ENCODE measurements around the gene AXL. TPM values are rescaled to one million over a fixed set of nuclear protein-coding genes. Genes with fewer than 3 reads are reported as not detected.

The AXL gene
- total RNA-seq (2022; extraction: Qiagen RNA extraction), result 86.6 to 117 TPM (median 114 TPM) in 5 replicates

GRCh38 chr19:41218615-41219507, at the start of gene AXL:
AXL (plus strand) TSS chr19:41219223; CDS start chr19:41219393, 170 bp downstream.

GRCh38 chr19:41192574-41193429, 26.2 kb upstream of the AXL start, which contains the start of gene CYP2S1:
CYP2S1 (plus strand) TSS chr19:41193219; CDS start chr19:41193265, 46 bp downstream.

GRCh38 chr19:41263850-41264580, 45.0 kb downstream of the AXL start, which contains the start of gene HNRNPUL1:
HNRNPUL1 (plus strand) TSS chr19:41264372; CDS start chr19:41264504, 132 bp downstream.

DNA sequence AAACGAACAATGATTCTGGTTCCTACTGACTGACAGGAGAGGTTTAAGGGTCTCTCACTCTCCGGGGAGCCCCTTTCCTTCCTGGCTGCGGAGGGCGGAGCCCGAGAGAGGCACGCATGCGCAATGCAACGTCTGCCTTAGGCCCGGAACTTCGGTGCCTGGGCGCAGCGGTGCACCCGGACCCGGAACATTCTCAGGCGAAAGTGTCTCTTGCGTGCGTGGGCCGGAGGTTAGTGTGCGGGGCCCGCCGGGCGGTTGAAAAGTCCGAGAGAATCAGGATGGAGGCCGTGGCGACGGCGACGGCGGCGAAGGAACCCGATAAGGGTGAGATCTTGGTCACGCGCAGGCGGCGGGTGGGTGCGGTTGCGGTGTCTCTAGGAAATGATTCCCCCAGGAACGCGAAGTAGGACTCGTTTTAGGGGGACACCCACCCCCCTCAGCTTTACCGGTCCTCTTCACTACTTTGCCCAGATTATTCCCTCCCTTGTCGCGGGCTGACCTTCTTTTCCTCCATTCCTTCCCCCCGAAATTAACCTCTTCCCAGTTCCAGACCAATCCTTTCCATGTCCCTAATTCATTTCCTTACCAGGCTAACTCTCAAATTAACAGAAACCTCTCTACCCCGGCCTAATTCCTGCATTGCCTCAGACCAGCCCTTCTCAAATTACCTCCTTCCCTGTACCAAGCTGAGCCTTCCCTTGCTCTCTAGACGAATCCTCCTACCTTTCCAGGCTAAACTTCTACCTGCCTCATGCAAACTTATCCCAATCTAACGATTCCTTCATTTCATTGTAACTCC, 91.2 kb downstream of the AXL start, which contains the start of gene CCDC97:
CCDC97 (plus strand) TSS at position 140 of the 799 bp plus-strand sequence; CDS start at position 279, 139 bp downstream.

Other genes starting within 250 kb of the AXL start
- 0.04 TPM in 1 of 5 replicates, not detected in the others for gene CYP2B6, start 227.9 kb upstream of the AXL start, total RNA-seq (2022; extraction: Qiagen RNA extraction)
- not detected in 5 replicates for gene CYP2A13, start 130.8 kb upstream of the AXL start, total RNA-seq (2022; extraction: Qiagen RNA extraction)
- gene CYP2F1, start 104.8 kb upstream of the AXL start, total RNA-seq (2022; extraction: Qiagen RNA extraction), result not detected in 5 replicates
- gene CYP2S1, start 26.0 kb upstream of the AXL start, total RNA-seq (2022; extraction: Qiagen RNA extraction), result 16.1 to 27.3 TPM (median 23.6 TPM) in 5 replicates
- 295 to 360 TPM (median 348 TPM) in 5 replicates for gene HNRNPUL1, start 45.1 kb downstream of the AXL start, total RNA-seq (2022; extraction: Qiagen RNA extraction)
- gene CCDC97, start 90.9 kb downstream of the AXL start, total RNA-seq (2022; extraction: Qiagen RNA extraction), result 29.4 to 46.1 TPM (median 43.0 TPM) in 5 replicates
- gene TGFB1, start 134.7 kb downstream of the AXL start, total RNA-seq (2022; extraction: Qiagen RNA extraction), result 108 to 165 TPM (median 162 TPM) in 5 replicates
- gene B9D2, start 144.9 kb downstream of the AXL start, total RNA-seq (2022; extraction: Qiagen RNA extraction), result 23.3 to 27.5 TPM (median 25.3 TPM) in 5 replicates
- 2.8 to 6.3 TPM (median 5.0 TPM) in 5 replicates for gene TMEM91, start 157.3 kb downstream of the AXL start, total RNA-seq (2022; extraction: Qiagen RNA extraction)
- 76.4 to 93.1 TPM (median 83.1 TPM) in 5 replicates for gene EXOSC5, start 178.1 kb downstream of the AXL start, total RNA-seq (2022; extraction: Qiagen RNA extraction)
- gene BCKDHA, start 178.6 kb downstream of the AXL start, total RNA-seq (2022; extraction: Qiagen RNA extraction), result 42.2 to 50.9 TPM (median 43.2 TPM) in 5 replicates
- gene B3GNT8, start 208.2 kb downstream of the AXL start, total RNA-seq (2022; extraction: Qiagen RNA extraction), result 0.10 to 0.25 TPM (median 0.15 TPM) in 4 of 5 replicates, not detected in the other
- gene DMAC2, start 220.7 kb downstream of the AXL start, total RNA-seq (2022; extraction: Qiagen RNA extraction), result 98.5 to 129 TPM (median 111 TPM) in 5 replicates
- not detected in 5 replicates for gene ERICH4, start 223.9 kb downstream of the AXL start, total RNA-seq (2022; extraction: Qiagen RNA extraction)